Smooth muscle cell (in vitro differentiated cells): ENCODE measurements around the gene TMEFF2. TPM values are rescaled to one million over a fixed set of nuclear protein-coding genes. Genes with fewer than 3 reads are reported as not detected.

Experiments used
- DNase-seq: peaks from one replicate; lab custom pipeline; 2025; ENCODE audit not compliant: unreplicated experiment; lab: John Stamatoyannopoulos, UW
- H2AFZ ChIP-seq: fragments of 200-600 bp; sonication (generic); 2 replicates; pipeline ENCODE4 v1.6.0; 2016; ENCODE audit warnings: antibody characterized with exemption, low read depth, mild to moderate bottlenecking
- H3F3A ChIP-seq: fragments of 200-600 bp; sonication (generic); 2 replicates; pipeline ENCODE4 v1.6.0; 2017; ENCODE audit warnings: antibody characterized with exemption, low read depth
- H3K27ac ChIP-seq: fragments of 200-600 bp; sonication (generic); 2 replicates; pipeline ENCODE4 v1.5.1; 2016; ENCODE audit warnings: low read depth, mild to moderate bottlenecking
- H3K27me3 ChIP-seq: fragments of 200-600 bp; sonication (generic); 2 replicates; pipeline ENCODE4 v1.6.1; 2016; ENCODE audit warnings: low read depth, mild to moderate bottlenecking
- H3K36me3 ChIP-seq: fragments of 200-600 bp; sonication (generic); 2 replicates; pipeline ENCODE4 v1.5.1; 2016; ENCODE audit warnings: low read depth
- H3K4me1 ChIP-seq: fragments of 200-600 bp; sonication (generic); 2 replicates; pipeline ENCODE4 v1.5.1; 2016; ENCODE audit warnings: low read depth
- H3K4me2 ChIP-seq: fragments of 200-600 bp; sonication (generic); 2 replicates; pipeline ENCODE4 v1.6.0; 2016; ENCODE audit warnings: mild to moderate bottlenecking
- H3K4me3 ChIP-seq: fragments of 200-600 bp; sonication (generic); 2 replicates; pipeline ENCODE4 v1.5.1; 2016; ENCODE audit warnings: mild to moderate bottlenecking
- H3K79me2 ChIP-seq: fragments of 200-600 bp; sonication (generic); 2 replicates; pipeline ENCODE4 v1.6.0; 2016; ENCODE audit warnings: low read depth, mild to moderate bottlenecking
- H3K9ac ChIP-seq: fragments of 200-600 bp; sonication (generic); 2 replicates; pipeline ENCODE4 v1.6.0; 2016; ENCODE audit warnings: low read depth
- H3K9me3 ChIP-seq: fragments of 200-600 bp; sonication (generic); replicated peaks from 2 replicates; pipeline ENCODE4 v1.5.1; 2016; ENCODE audit warnings: low read depth
- H4K20me1 ChIP-seq: fragments of 200-600 bp; sonication (generic); 2 replicates; pipeline ENCODE4 v1.6.0; 2016; ENCODE audit warnings: low read depth
- WGBS: methylation state at CpG from one replicate; pipeline ENCODE4 v1.1.7; 2016; ENCODE audit warnings: low lambda C conversion rate; 5-methylcytosine and 5-hydroxymethylcytosine counted together
- polyA plus RNA-seq: library from polyadenylated mRNA; unstranded; fragments of >200 nt; fragmentation: Nextera tagmentation; extraction: Ambion mirVana; gene quantifications from 2 replicates; pipeline ENCODE4 v1.2.1, GENCODE V29; 2016
- total RNA-seq: library from RNA; depleted of rRNA; stranded (reverse); fragments of >200 nt; gene quantifications from 2 replicates; pipeline ENCODE4 v1.2.3, GENCODE V29; 2014
- TF ChIP-seq, protein P1 (sequence below): fragments of 200-600 bp; sonication (generic); IDR thresholded peaks from 2 replicates; pipeline ENCODE4 v1.5.1; 2017; ENCODE audit warnings: borderline replicate concordance, mild to moderate bottlenecking, antibody characterized with exemption; ENCODE audit not compliant: insufficient read depth, poor library complexity, severe bottlenecking

The TMEFF2 gene
- total and polyA plus RNA-seq, 2 experiments from 2014 or later, result not detected

- TF ChIP-seq, protein P1, sequence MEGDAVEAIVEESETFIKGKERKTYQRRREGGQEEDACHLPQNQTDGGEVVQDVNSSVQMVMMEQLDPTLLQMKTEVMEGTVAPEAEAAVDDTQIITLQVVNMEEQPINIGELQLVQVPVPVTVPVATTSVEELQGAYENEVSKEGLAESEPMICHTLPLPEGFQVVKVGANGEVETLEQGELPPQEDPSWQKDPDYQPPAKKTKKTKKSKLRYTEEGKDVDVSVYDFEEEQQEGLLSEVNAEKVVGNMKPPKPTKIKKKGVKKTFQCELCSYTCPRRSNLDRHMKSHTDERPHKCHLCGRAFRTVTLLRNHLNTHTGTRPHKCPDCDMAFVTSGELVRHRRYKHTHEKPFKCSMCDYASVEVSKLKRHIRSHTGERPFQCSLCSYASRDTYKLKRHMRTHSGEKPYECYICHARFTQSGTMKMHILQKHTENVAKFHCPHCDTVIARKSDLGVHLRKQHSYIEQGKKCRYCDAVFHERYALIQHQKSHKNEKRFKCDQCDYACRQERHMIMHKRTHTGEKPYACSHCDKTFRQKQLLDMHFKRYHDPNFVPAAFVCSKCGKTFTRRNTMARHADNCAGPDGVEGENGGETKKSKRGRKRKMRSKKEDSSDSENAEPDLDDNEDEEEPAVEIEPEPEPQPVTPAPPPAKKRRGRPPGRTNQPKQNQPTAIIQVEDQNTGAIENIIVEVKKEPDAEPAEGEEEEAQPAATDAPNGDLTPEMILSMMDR, result no peak
- H3K79me2 ChIP-seq, result no peaks in the 10 kb centered on the region
- no peaks in the 10 kb centered on the region for H3F3A ChIP-seq
- H2AFZ ChIP-seq, result no peak overlapping the region
- no peak overlapping the region for H3K27ac ChIP-seq
- no peak overlapping the region for H3K4me3 ChIP-seq
- no peak overlapping the region for H3K4me2 ChIP-seq
- H3K4me1 ChIP-seq, result no peaks in the 10 kb centered on the region
- H3K9ac ChIP-seq, result no peak overlapping the region
- H3K27me3 ChIP-seq, result no peaks in the 10 kb centered on the region
- no peaks in the 10 kb centered on the region for H3K36me3 ChIP-seq
- no peaks in the 10 kb centered on the region for H4K20me1 ChIP-seq
- no peaks in the 10 kb centered on the region for H3K9me3 ChIP-seq
- DNase-seq, result no peak
Observed at GRCh38 chr2:192017844-192018243, 176.9 kb downstream of the TMEFF2 start.

DNA sequence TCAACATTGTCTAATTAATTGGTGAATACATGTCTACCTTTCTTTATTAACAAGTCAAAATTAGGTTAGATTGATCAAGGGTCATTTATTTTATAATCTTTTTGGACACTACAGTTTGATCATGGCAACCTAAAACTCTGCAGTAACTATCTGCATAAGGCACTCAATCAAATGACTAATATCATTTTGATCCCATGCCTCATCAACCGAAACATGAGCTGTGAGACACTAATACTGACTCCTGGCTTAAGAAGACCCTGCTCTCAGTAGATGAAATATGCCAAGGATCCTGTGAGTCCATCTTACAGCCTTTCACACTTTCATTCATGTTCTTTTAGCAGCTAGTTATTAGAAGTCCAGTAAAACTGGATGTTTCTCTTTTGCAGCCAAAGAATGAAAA lies 178.5 kb downstream of the TMEFF2 start:
- no peak overlapping the region for H2AFZ ChIP-seq
- no peaks in the 10 kb centered on the region for H3K4me1 ChIP-seq
- H3K4me3 ChIP-seq, result no peak overlapping the region
- no peaks in the 10 kb centered on the region for H4K20me1 ChIP-seq
- H3K27me3 ChIP-seq, result no peaks in the 10 kb centered on the region
- H3F3A ChIP-seq, result no peaks in the 10 kb centered on the region
- 97% methylated on average over 1 of the region's 1 CpG for WGBS
- H3K36me3 ChIP-seq, result no peaks in the 10 kb centered on the region
- TF ChIP-seq, protein P1, result no peak
- DNase-seq, result no peak
- no peak overlapping the region for H3K9ac ChIP-seq
- H3K9me3 ChIP-seq, result no peaks in the 10 kb centered on the region
- no peaks in the 10 kb centered on the region for H3K79me2 ChIP-seq
- no peak overlapping the region for H3K4me2 ChIP-seq
- H3K27ac ChIP-seq, result no peak overlapping the region

- no peaks in the 10 kb centered on the region for H4K20me1 ChIP-seq
- no peak overlapping the region for H2AFZ ChIP-seq
- no peak for DNase-seq
- no peaks in the 10 kb centered on the region for H3K4me1 ChIP-seq
- no peaks in the 10 kb centered on the region for H3K27me3 ChIP-seq
- H3F3A ChIP-seq, result no peaks in the 10 kb centered on the region
- no peaks in the 10 kb centered on the region for H3K79me2 ChIP-seq
- H3K27ac ChIP-seq, result no peak overlapping the region
- no peaks in the 10 kb centered on the region for H3K9me3 ChIP-seq
- no peak overlapping the region for H3K9ac ChIP-seq
- H3K4me2 ChIP-seq, result no peak overlapping the region
- H3K36me3 ChIP-seq, result no peaks in the 10 kb centered on the region
- WGBS, result 97% methylated on average over 6 of the region's 6 CpGs
- TF ChIP-seq, protein P1, result no peak
- H3K4me3 ChIP-seq, result no peak overlapping the region
Observed at GRCh38 chr2:192013211-192013610, 181.5 kb downstream of the TMEFF2 start.

- H3K9me3 ChIP-seq, result no peaks in the 10 kb centered on the region
- H3K79me2 ChIP-seq, result no peaks in the 10 kb centered on the region
- H3K9ac ChIP-seq, result no peak overlapping the region
- WGBS, result 69% methylated on average over 1 of the region's 1 CpG
- no peaks in the 10 kb centered on the region for H3F3A ChIP-seq
- no peak overlapping the region for H2AFZ ChIP-seq
- no peaks in the 10 kb centered on the region for H3K4me1 ChIP-seq
- H3K4me3 ChIP-seq, result no peak overlapping the region
- no peaks in the 10 kb centered on the region for H4K20me1 ChIP-seq
- H3K4me2 ChIP-seq, result no peak overlapping the region
- DNase-seq, result no peak
- H3K27ac ChIP-seq, result no peak overlapping the region
- no peaks in the 10 kb centered on the region for H3K27me3 ChIP-seq
- H3K36me3 ChIP-seq, result no peaks in the 10 kb centered on the region
- TF ChIP-seq, protein P1, result no peak
Observed at GRCh38 chr2:192011196-192011595, 183.5 kb downstream of the TMEFF2 start.
